AG09319 (cell line): ENCODE measurements around the gene SYCP2L.
"Not testable (repeated sequence)": the region's sequence is repeated elsewhere in the genome, so short reads cannot be mapped to it uniquely, and the experiment has no call there.

Source experiments
- DNase-seq: peaks from one replicate; pipeline ENCODE4 v3.0.0-alpha.2; 2010; ENCODE audit warnings: low read depth; ENCODE audit errors: extremely low read depth
- CTCF ChIP-seq: IDR thresholded peaks from 2 replicates; pipeline ENCODE4 v1.5.1; 2011; ENCODE audit warnings: low read depth, mild to moderate bottlenecking, inconsistent platforms, low read length, moderate library complexity

SYCP2L gene

DNA sequence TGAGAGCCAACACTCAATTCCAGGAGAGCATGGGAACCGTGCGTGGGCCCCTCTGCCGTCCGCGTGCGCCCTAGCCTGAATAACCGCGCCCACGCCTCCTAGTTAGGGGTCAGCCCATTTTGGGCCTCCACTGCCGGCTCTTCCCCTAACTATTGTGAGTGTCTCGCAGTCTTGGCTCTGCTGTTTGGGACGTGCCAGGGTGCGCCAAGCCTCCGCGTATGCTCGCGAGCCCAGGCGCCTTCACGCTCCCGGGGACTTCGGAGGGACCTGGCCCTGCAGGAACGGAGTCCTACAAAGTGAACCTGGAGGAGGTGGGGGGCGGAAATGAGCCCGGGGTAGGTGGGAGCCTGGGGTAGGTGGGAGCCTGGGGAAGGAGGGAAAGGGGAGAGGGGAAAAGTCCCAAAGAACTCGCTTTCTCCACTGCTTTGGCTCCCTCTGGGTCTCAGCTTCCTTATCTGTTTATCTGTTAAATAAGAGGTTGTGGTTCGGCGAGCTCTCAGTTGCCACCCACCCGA is 4.1 kb upstream of the SYCP2L start:
- DNase-seq: no peak
- TF ChIP-seq CTCF: no peak

DNA sequence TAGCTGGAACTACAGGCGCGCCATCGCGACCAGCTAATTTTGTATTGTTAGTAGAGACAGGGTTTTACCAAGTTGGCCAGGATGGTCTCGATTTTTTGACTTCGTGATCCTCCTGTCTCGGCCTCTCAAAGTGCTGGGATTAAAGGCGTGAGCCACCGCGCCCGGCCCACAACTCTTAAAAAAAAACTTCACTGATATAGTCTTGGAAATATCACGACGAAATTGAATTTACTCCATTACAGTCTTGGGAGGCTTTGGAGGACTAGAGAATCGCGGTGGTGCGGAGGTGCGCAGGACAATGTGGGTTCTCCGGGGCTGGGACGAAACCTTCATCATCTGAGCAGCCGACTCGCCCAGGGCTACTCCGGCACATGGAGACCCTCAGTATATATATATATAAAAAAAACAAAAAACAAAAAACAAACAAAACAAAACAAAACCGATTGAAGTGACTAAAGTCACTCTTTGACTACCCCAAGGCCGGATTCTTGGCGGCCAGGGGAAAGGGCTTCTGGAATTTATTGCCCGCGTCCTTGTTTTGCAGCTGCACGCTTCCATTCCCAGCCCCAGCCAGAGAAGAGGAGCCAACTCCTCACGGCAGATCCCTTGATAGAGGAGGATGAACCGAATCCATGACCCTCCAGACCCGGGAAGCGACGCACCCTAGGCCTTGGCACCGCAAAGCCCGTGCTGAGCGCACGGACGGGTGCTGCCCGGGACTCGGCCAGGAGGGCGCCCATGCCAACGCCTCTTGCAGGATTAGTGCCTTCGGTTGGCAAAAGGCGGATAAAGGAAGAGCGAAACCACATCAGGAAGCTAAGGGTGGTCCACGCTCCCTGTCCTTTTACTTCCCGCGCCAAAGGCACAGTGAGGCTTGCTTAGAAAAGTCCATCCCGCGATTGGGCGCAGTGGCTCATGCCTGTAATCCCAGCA is 3.3 kb upstream of the SYCP2L start:
- TF ChIP-seq CTCF: no peak
- no peak for DNase-seq

DNA sequence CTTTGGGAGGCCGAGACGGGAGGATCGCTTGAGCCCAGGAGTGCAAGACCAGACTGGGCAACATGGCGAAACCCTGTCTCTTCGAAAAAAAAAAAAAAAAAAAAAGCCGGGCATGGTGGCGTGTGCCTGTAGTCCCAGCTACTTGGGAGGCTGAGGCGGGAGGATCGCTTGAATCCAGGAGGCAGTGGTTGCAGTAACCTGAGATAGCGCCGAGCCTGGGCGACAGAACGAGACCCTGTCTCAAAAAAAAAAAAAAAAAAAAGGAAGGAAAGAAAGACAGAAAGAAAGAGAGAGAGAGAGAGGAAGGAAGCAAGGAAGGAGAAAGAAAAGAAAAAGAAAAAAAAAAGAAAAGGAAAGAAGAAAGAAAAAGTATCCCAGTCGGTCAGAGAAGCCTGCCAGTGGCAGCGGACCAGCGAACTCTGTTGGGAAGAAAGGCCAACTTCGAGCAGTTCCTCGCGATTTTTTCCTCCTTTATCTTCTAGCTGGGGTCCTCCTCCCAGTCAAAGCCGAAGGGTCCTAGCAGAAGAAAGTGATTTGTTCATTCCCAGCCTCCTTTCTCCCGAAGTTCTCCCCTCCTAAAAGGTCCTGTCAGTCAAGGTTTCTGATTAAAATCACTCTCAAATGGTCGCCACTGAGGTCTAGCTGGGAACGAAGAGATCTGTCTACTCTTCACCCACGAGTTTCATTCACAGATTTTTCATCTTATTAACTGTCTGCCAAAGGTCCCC is 2.4 kb upstream of the SYCP2L start:
- TF ChIP-seq CTCF: no peak
- DNase-seq: no peak

- DNase-seq: not testable (repeated sequence)
Observed at GRCh38 chr6:10886365-10886690, 524 bp upstream of the SYCP2L start.

DNA sequence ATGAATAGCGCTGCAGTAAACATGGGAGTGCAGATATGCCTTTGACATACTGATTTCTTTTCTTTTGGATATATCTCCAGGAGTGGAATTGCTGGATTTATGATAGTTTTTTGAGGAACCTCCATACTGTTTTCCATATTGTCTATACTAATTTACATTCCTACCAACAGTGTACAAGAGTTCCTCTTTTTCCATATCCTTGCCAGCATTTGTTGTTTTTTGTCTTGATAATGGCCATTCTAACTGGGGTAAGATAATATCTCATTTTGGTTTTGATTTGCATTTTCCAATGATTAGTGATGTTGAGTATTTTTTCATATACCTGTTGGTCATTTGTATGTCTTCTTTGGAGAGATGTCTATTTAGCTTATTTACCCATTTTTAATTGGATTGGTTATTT is 3.3 kb downstream of the SYCP2L start:
- no peak for TF ChIP-seq CTCF
- DNase-seq: no peak

- no peak for DNase-seq
- no peak for TF ChIP-seq CTCF
Observed at GRCh38 chr6:10891960-10892359, 5.1 kb downstream of the SYCP2L start.

DNA sequence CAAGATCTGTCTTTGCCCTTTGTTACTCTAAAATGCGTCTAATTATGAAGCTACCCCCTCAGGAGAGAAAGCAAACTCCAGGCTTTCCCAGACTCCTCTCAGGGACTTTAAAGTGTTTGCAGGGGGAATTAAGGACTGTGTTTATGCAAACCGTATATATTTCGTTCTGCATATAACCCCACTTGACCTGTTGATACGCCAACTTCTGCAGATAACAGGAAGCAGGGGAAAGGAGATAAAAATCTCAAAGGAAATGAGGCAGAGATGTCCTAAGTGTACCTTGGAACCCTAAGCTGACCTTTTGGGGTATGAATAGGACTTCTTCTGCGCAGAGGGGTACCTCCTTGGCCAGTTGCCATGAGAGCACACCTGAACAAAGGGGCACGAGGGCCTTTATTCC is 8.1 kb downstream of the SYCP2L start:
- DNase-seq: no peak
- no peak for TF ChIP-seq CTCF
